ENCODE data around the gene CACHD1. TPM values are rescaled to one million over a fixed set of nuclear protein-coding genes. Genes with fewer than 3 reads are reported as not detected.

CACHD1 gene
- total and polyA plus RNA-seq, 2 of the 8 experiments (the other 6 are each of a cell fraction or from before 2014, with no cell fraction given), result 22.2 to 42.5 TPM

DNA sequence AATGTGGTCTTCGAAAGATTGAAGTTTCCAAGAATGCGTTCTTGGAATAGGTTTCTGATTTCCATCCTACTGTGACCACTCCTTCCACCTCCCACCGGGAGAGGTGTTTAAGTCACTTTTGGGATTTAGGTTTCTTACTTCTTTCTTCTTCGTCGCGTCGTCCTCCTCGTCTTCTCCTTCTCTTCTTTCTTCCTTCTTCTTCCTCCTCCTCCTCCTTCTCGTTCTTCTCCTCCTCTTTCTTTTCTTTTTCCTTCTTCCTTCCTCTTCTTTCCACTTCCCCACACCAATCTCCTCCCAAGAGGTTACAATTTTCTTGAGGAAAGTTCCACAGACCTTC is 2.1 kb downstream of the CACHD1 start:
- Histone ChIP-seq H3K79me2 (ENCODE audit: control insufficient read depth in 1 of 2, insufficient read depth in 2 of 2, low read length in 2 of 2) (peaks cover 27 to 59% of the 10 kb centered on the region in 2 experiments), H3K36me3 (ENCODE audit: control insufficient read depth in 2 of 4, insufficient read depth in 4 of 4, low read length in 3 of 4) (peaks cover 0 to 6% (median 0%) of the 10 kb centered on the region in 4 experiments; a peak in 1 of 8 replicates), H2AFZ (ENCODE audit: low read length) (no peak overlapping the region), H3K4me2 (ENCODE audit: insufficient read depth in 1 of 2, low read depth in 2 of 2, low read length in 2 of 2) (peak overlapping the region; percentile 77 to 81), H3K9ac (replicated peaks in 1 of 4; ENCODE audit: extremely low read depth in 1 of 4, low read depth in 3 of 4, low read length in 3 of 4) (peak overlapping the region in 2 of 4 experiments; percentile 68 to 86; a peak in 2 of 7 replicates), H3K27me3 (replicated peaks in 1 of 4; ENCODE audit: control insufficient read depth in 3 of 4, extremely low read depth in 1 of 4, insufficient read depth in 3 of 4, low read length in 3 of 4) (peaks cover 0 to 10% (median 2%) of the 10 kb centered on the region in 4 experiments; a peak in 3 of 7 replicates), H3K4me3 (ENCODE audit: extremely low read depth in 1 of 4, insufficient read depth in 2 of 4, low read depth in 3 of 4, low read length in 4 of 4) (peak overlapping the region; percentile 76 to 94 (median 90)), H2BK15ac (ENCODE audit: low read length) (no peak overlapping the region), H2AK5ac (ENCODE audit: low read depth, low read length) (no peak overlapping the region), H4K91ac (replicated peaks; ENCODE audit: insufficient read length, low read length) (peak overlapping the region; percentile 31), H3K56ac (replicated peaks; ENCODE audit: insufficient read length, low read depth, low read length) (no peak overlapping the region), H4K5ac (ENCODE audit: insufficient read length, low read depth, low read length) (peak overlapping the region; percentile 42), H2BK5ac (ENCODE audit: low read depth, low read length) (peak overlapping the region; percentile 61; the same call in 1 of the 2 replicates), H4K20me1 (replicated peaks in 1 of 2; ENCODE audit: control insufficient read depth in 1 of 2, insufficient read depth in 2 of 2, low read length in 2 of 2) (peaks cover 0 to 13% of the 10 kb centered on the region in 2 experiments), H2BK12ac (ENCODE audit: low read depth, low read length) (0 out of 2 replicates have a peak overlapping the region, but pooled peaks have one; percentile 55), H3K27ac (ENCODE audit: low read depth, low read length) (no peak overlapping the region), H3K9me3 (ENCODE audit: insufficient read depth in 2 of 2, low read depth in 1 of 2, low read length in 1 of 2) (no peaks in the 10 kb centered on the region), H3K4ac (replicated peaks; ENCODE audit: insufficient read length, low read depth, low read length) (peak overlapping the region; percentile 22), H3K18ac (ENCODE audit: extremely low read depth, low read length) (peak overlapping the region; percentile 26; the same call in 1 of the 2 replicates), H3K23me2 (ENCODE audit: low read depth, low read length) (peaks cover 24% of the 10 kb centered on the region), H3K14ac (ENCODE audit: insufficient read length) (no peak overlapping the region), H3K79me1 (ENCODE audit: low read depth, low read length) (no peaks in the 10 kb centered on the region; the same call in 1 of the 2 replicates), H4K8ac (ENCODE audit: extremely low read depth, insufficient read depth, low read length) (no peak overlapping the region), H2BK20ac (ENCODE audit: low read length) (no peak overlapping the region), H3K23ac (ENCODE audit: insufficient read length) (no peak overlapping the region), H3K4me1 (replicated peaks in 1 of 4; ENCODE audit: control insufficient read depth in 3 of 4, insufficient read depth in 4 of 4, low read length in 3 of 4) (peaks cover 14 to 31% (median 21%) of the 10 kb centered on the region in 4 experiments), H2BK120ac (replicated peaks; ENCODE audit: low read depth, low read length) (no peak overlapping the region)
- no peak for TF ChIP-seq CREB1 (IDR thresholded peaks at IDR 0.05)
- TF ChIP-seq TAF7 (optimal IDR thresholded peaks at IDR 0.05; ENCODE audit: borderline replicate concordance, low read depth, low read length), result peak; percentile 19
- WGBS, 2 experiments (ENCODE audit: extremely low coverage in 1 of 2, insufficient coverage in 1 of 2, insufficient read length in 1 of 2, insufficient replicate concordance in 2 of 2, low coverage in 1 of 2, low lambda C conversion rate in 2 of 2, missing lambda C conversion rate in 1 of 2), result 2 to 33% methylated on average over 1 to 9 of the region's 9 CpGs
- ChIA-PET CTCF (ENCODE audit: partially characterized antibody) (interaction anchor here (1.3 kb wide), 1 partner anchor 28 kb away, joined by 6 read pairs; no protein-coding TSS in a partner anchor), POLR2A (ENCODE audit: partially characterized antibody) (interaction anchor here (1.6 to 3.6 kb wide), 3 partner anchors 16 to 25 kb away, joined by 14 to 27 read pairs (median 22); no protein-coding TSS in a partner anchor)
- FAIRE-seq (peak; percentile 32), DNase-seq (ENCODE audit: low read depth in 1 of 2, low spot score in 2 of 2) (no peak)

All from H1 (cell line).